DND-41 (cell line): Measurements from ENCODE around the gene GRK2.

Experiments used
- ATAC-seq: fragments of 200-7000 bp; cut with Tn5 transposase; 3 replicates; pipeline ENCODE4 v1.9.1; 2021; ENCODE audit warnings: low read depth; ENCODE audit not compliant: insufficient read depth
- DNase-seq: peaks from one replicate; pipeline ENCODE4 v3.0.0-alpha.2; 2020
- H2AFZ ChIP-seq: 2 replicates; pipeline ENCODE4 v1.6.0; 2012; ENCODE audit warnings: low read depth, low read length
- H3K27ac ChIP-seq: 2 replicates; pipeline ENCODE4 v1.5.1; 2012; ENCODE audit warnings: low read length, inconsistent platforms
- H3K27me3 ChIP-seq: fragments of 200-600 bp; sonication (generic); 2 replicates; pipeline ENCODE4 v1.6.0; 2012; ENCODE audit warnings: low read length, mild to moderate bottlenecking, inconsistent platforms; ENCODE audit not compliant: insufficient read depth, poor library complexity
- H3K36me3 ChIP-seq: 2 replicates; pipeline ENCODE4 v1.5.1; 2012; ENCODE audit warnings: low read length, inconsistent platforms; ENCODE audit not compliant: insufficient read depth
- H3K4me1 ChIP-seq: 2 replicates; pipeline ENCODE4 v1.5.1; 2012; ENCODE audit warnings: mild to moderate bottlenecking, low read length; ENCODE audit not compliant: insufficient read depth
- H3K4me2 ChIP-seq: 2 replicates; pipeline ENCODE4 v1.6.0; 2012; ENCODE audit warnings: mild to moderate bottlenecking, moderate library complexity, low read length, inconsistent platforms; ENCODE audit not compliant: insufficient read depth
- H3K4me3 ChIP-seq, 2 experiments: fragments of 200-600 bp in 1 of 2; shearing (Covaris generic) in 1 of 2; 2 replicates each; pipeline ENCODE4 v1.5.1; 2012 to 2016; ENCODE audit warnings: inconsistent platforms in 2 of 2, low read length in 2 of 2, mild to moderate bottlenecking in 2 of 2, low read depth in 1 of 2, moderate library complexity in 1 of 2
- H3K79me2 ChIP-seq: 2 replicates; pipeline ENCODE4 v1.6.0; 2012; ENCODE audit warnings: low read length, inconsistent platforms; ENCODE audit not compliant: insufficient read depth
- H3K9ac ChIP-seq: 2 replicates; pipeline ENCODE4 v1.6.0; 2012; ENCODE audit warnings: low read depth, mild to moderate bottlenecking, inconsistent platforms, low read length, moderate library complexity
- H3K9me3 ChIP-seq: 2 replicates; pipeline ENCODE4 v1.5.1; 2012; ENCODE audit warnings: low read length, moderate library complexity, mild to moderate bottlenecking, inconsistent platforms; ENCODE audit not compliant: insufficient read depth, severe bottlenecking
- H4K20me1 ChIP-seq: 2 replicates; pipeline ENCODE4 v1.6.0; 2012; ENCODE audit warnings: low read length; ENCODE audit not compliant: insufficient read depth
- EZH2 ChIP-seq: IDR thresholded peaks from 3 replicates; pipeline ENCODE4 v1.6.1; 2012; ENCODE audit warnings: borderline replicate concordance, low read depth, mild to moderate bottlenecking, moderate library complexity, low read length, inconsistent platforms; ENCODE audit not compliant: severe bottlenecking
- TF ChIP-seq, protein P1 (sequence below): IDR thresholded peaks from 2 replicates; pipeline ENCODE4 v1.5.1; 2012; ENCODE audit warnings: borderline replicate concordance, low read length, moderate library complexity, mild to moderate bottlenecking; ENCODE audit not compliant: poor library complexity, severe bottlenecking; ENCODE audit errors: extremely low read depth

The GRK2 gene

DNA sequence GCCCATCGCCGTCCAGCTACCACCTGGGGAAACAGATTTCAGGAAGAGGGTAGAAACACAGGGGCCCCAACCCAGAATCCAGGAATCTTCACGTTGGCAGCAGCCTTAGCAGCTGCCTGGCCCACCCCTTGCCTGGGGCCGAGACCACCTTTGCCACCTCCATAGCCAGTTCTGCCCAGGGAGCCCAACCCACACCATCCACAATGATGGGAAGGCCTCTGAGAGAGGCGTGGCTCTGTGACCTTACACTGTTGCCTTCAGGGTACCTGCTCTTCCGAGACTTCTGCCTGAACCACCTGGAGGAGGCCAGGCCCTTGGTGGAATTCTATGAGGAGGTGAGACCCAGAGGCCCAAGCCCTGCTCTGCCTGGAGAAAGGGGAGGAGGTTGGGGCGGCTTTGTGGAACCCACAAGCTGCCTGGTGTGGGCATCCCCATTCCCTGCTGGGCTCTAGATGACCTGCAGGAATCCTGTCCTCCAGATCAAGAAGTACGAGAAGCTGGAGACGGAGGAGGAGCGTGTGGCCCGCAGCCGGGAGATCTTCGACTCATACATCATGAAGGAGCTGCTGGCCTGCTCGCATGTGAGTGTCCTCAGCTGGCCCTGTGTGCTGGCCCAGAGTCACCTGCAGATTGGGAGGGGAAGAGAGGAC, 12.8 kb downstream of the GRK2 start:
- no peak for TF ChIP-seq EZH2
- TF ChIP-seq, protein P1, sequence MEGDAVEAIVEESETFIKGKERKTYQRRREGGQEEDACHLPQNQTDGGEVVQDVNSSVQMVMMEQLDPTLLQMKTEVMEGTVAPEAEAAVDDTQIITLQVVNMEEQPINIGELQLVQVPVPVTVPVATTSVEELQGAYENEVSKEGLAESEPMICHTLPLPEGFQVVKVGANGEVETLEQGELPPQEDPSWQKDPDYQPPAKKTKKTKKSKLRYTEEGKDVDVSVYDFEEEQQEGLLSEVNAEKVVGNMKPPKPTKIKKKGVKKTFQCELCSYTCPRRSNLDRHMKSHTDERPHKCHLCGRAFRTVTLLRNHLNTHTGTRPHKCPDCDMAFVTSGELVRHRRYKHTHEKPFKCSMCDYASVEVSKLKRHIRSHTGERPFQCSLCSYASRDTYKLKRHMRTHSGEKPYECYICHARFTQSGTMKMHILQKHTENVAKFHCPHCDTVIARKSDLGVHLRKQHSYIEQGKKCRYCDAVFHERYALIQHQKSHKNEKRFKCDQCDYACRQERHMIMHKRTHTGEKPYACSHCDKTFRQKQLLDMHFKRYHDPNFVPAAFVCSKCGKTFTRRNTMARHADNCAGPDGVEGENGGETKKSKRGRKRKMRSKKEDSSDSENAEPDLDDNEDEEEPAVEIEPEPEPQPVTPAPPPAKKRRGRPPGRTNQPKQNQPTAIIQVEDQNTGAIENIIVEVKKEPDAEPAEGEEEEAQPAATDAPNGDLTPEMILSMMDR, result no peak
- Histone ChIP-seq H3K4me2 (no peak overlapping the region), H3K4me3 (no peak overlapping the region), H3K9ac (peak overlapping the region; percentile 71), H3K27ac (peak overlapping the region; percentile 98), H3K4me1 (peaks cover 59% of the 10 kb centered on the region), H3K79me2 (peaks cover 88% of the 10 kb centered on the region), H2AFZ (no peak overlapping the region), H3K9me3 (no peaks in the 10 kb centered on the region), H3K36me3 (peaks cover 90% of the 10 kb centered on the region), H4K20me1 (peaks cover 16% of the 10 kb centered on the region; the same call in 1 of the 2 replicates), H3K27me3 (no peaks in the 10 kb centered on the region)
- no peak for DNase-seq
- ATAC-seq, result no peak

DNA sequence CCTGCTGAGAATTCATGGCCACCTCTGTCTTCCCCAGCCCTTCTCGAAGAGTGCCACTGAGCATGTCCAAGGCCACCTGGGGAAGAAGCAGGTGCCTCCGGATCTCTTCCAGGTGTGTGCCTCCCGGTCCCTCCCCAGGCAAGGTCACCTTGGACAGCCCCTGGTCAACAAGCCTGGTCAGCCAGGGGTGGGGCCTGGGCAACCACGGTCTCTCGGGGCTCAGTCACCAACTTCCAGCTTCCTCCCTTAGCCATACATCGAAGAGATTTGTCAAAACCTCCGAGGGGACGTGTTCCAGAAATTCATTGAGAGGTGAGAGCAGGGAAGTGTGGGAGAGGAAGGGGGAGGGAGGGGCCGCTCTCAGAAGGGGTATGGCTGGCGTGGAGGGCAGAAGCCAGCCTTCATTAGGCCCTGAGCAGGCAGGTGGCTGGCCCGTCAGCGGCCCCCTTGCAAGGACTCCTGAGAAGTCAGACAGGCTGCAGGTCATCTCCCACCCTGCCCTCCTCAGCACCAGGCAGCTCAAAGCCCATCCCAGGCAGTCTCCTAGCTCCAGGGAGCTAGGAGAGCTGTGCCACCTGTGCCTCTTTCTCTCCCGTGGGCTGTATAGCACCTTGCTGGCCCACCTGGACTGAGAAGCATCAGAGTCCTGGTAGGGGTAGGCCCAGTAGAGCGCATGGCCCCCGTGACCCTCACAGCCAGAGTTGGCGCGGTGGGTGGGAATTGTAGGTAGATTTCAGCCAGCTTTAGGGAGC, 13.5 kb downstream of the GRK2 start:
- H3K4me1 ChIP-seq, result peaks cover 53% of the 10 kb centered on the region
- H3K36me3 ChIP-seq, result peaks cover 90% of the 10 kb centered on the region
- no peak for DNase-seq

DNA sequence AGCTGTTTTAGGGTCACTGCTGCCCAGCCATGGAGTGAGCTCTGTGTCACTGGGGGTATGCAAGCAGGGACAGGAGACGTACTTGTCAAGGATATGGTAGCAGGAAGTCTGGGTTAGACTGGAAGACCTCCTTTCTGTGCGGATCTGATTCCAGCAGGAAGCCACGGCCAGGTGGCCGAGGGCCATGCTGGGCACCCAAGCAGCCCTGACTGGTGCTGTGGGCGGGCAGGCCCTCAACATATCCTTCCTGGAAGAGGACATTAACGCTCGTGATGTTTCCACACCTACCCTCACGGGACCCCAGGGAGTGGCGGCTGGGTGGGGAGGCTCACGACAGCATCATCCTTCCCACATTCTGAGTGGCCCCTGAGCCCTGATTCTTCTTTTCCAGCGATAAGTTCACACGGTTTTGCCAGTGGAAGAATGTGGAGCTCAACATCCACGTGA, 14.1 kb downstream of the GRK2 start:
- H3K9me3 ChIP-seq, result no peaks in the 10 kb centered on the region
- TF ChIP-seq, protein P1, result no peak
- no peak for TF ChIP-seq EZH2
- DNase-seq (no peak), ATAC-seq (no peak)
- peak overlapping the region; percentile 98 for H3K27ac ChIP-seq
- H3K27me3 ChIP-seq, result no peaks in the 10 kb centered on the region
- H2AFZ ChIP-seq, result no peak overlapping the region
- H3K4me1 ChIP-seq, result peaks cover 49% of the 10 kb centered on the region
- no peak overlapping the region for H3K9ac ChIP-seq
- peaks cover 77% of the 10 kb centered on the region for H3K79me2 ChIP-seq
- no peak overlapping the region for H3K4me3 ChIP-seq
- peaks cover 11% of the 10 kb centered on the region; the same call in 1 of the 2 replicates for H4K20me1 ChIP-seq
- no peak overlapping the region for H3K4me2 ChIP-seq
- peaks cover 90% of the 10 kb centered on the region for H3K36me3 ChIP-seq

More for the DNA sequence above, 13.5 kb downstream of the GRK2 start:
- peaks cover 83% of the 10 kb centered on the region for H3K79me2 ChIP-seq
- peak overlapping the region; percentile 98 for H3K27ac ChIP-seq
- TF ChIP-seq, protein P1, result no peak
- no peak for TF ChIP-seq EZH2
- H3K27me3 ChIP-seq, result no peaks in the 10 kb centered on the region
- peaks cover 12% of the 10 kb centered on the region; the same call in 1 of the 2 replicates for H4K20me1 ChIP-seq
- H3K9me3 ChIP-seq, result no peaks in the 10 kb centered on the region
- H3K4me3 ChIP-seq, result no peak overlapping the region
- no peak overlapping the region for H3K4me2 ChIP-seq
- ATAC-seq, result no peak
- peak overlapping the region; percentile 71 for H3K9ac ChIP-seq
- H2AFZ ChIP-seq, result no peak overlapping the region
